K562 (cell line): ENCODE data around the gene CEP44. TPM values are rescaled to one million over a fixed set of nuclear protein-coding genes. Genes with fewer than 3 reads are reported as not detected.

ENCODE experiments used
- BCLAF1 ChIP-seq, 2 experiments: fragments of 450-650 bp in 1 of 2; IDR thresholded peaks; 2 replicates each; pipeline ENCODE4 v1.6.1; 2011 to 2017; ENCODE audit warnings: low read depth in 2 of 2, antibody characterized with exemption in 1 of 2, borderline replicate concordance in 1 of 2, low read length in 1 of 2, mild to moderate bottlenecking in 1 of 2, mixed read lengths in 1 of 2; ENCODE audit not compliant: control insufficient read depth in 1 of 2
- BRD9 ChIP-seq: fragments of 450-650 bp; IDR thresholded peaks from 2 replicates; pipeline ENCODE4 v1.6.1; 2018; ENCODE audit warnings: low read depth; ENCODE audit not compliant: partially characterized antibody
- HMGN3 ChIP-seq: IDR thresholded peaks from 2 replicates; pipeline ENCODE4 v1.6.1; 2011; ENCODE audit warnings: borderline replicate concordance, low read depth, mild to moderate bottlenecking, mixed read lengths, low read length; ENCODE audit not compliant: insufficient read length; ENCODE audit errors: extremely low read depth
- PCBP1 ChIP-seq: fragments of 200-400 bp; formaldehyde crosslinking; IDR thresholded peaks from 2 replicates; pipeline ENCODE4 v1.6.1; 2018; ENCODE audit warnings: mild to moderate bottlenecking, low read depth, low read length; ENCODE audit not compliant: poor library complexity, severe bottlenecking
- PRPF4 ChIP-seq: fragments of 200-400 bp; formaldehyde crosslinking; IDR thresholded peaks from one replicate; pipeline ENCODE4 v1.6.1; 2017; ENCODE audit warnings: low read length, low read depth, mild to moderate bottlenecking; ENCODE audit not compliant: insufficient read depth, poor library complexity, severe bottlenecking
- RREB1 ChIP-seq: fragments of 250-450 bp; sonication (Bioruptor Pico); IDR thresholded peaks from 2 replicates; pipeline ENCODE4 v1.4.0; 2020
- U2AF1 ChIP-seq: fragments of 200-400 bp; formaldehyde crosslinking; optimal IDR thresholded peaks from 2 replicates; pipeline ENCODE3; 2017; ENCODE audit warnings: mild to moderate bottlenecking, low read depth, low read length, moderate library complexity
- ZBTB49 ChIP-seq: sonication (generic); formaldehyde crosslinking; IDR thresholded peaks from 2 replicates; pipeline ENCODE4 v1.8.0; 2022; ENCODE audit warnings: missing genetic modification reagents, mild to moderate bottlenecking, borderline replicate concordance
- ZNF561 ChIP-seq: fragments of 450-650 bp; formaldehyde crosslinking; conservative IDR thresholded peaks from 2 replicates; pipeline ENCODE4 v1.4.0; 2020; ENCODE audit warnings: mild to moderate bottlenecking, moderate library complexity
- ZNF740 ChIP-seq, 3 experiments: fragments of 200-800 bp in 1 of 3; sonication (Bioruptor generic) in 1 of 3; sonication (generic) in 1 of 3; formaldehyde crosslinking in 1 of 3; IDR thresholded peaks; 2 replicates each; pipeline versions ENCODE4 v1.6.1 to v1.8.0; 2016 to 2022; ENCODE audit warnings: mild to moderate bottlenecking in 2 of 3, missing compliant biosample characterization in 2 of 3, missing genetic modification characterization in 2 of 3, missing genetic modification reagents in 1 of 3
- polyA plus RNA-seq, 8 experiments: library from polyadenylated mRNA; depleted of rRNA in 4 of 8; stranded (reverse) in 5 of 8; unstranded in 3 of 8; fragments of >200 nt; fragmentation: Nextera tagmentation in 2 of 8; fragmentation: Illumina TruSeq in 1 of 8; extraction: Ambion mirVana in 2 of 8; extraction: Trizol in 1 of 8; gene quantifications; 2 replicates each; pipeline versions ENCODE4 v1.2.1 to v1.2.3, GENCODE V29; 2011 to 2014; ENCODE audit warnings: inconsistent platforms in 1 of 8, missing spikeins in 1 of 8
- total RNA-seq, 7 experiments: library from RNA; depleted of rRNA in 6 of 7; stranded (reverse); fragments of >200 nt in 6 of 7; fragmentation: Illumina TruSeq in 2 of 7; extraction: Trizol in 2 of 7; gene quantifications; 2 replicates each; pipeline versions ENCODE4 v1.2.1 to v1.2.3, GENCODE V29; 2011 to 2021; ENCODE audit warnings: low replicate concordance in 1 of 7

CEP44 gene
- total and polyA plus RNA-seq, 9 of the 15 experiments (the other 6 are each of a cell fraction or from before 2014, with no cell fraction given), result 19.6 to 45.0 (median 24.4) TPM

GRCh38 chr4:174283507-174284471, at the start of gene CEP44, which contains the start of gene FBXO8 (continued):
- TF ChIP-seq RREB1 (no peak), ZNF561 (CRISPR knock-in tag) (no peak), PRPF4 (no peak), BCLAF1 (IDR thresholded peaks at IDR 0.05; ENCODE audit: borderline replicate concordance in 1 of 2, control insufficient read depth in 1 of 2, low read depth in 2 of 2, low read length in 1 of 2) (no peak), BRD9 (no peak), U2AF1 (no peak), PCBP1 (no peak), HMGN3 (no peak), ZBTB49 (no peak), ZNF740 (CRISPR knock-in tag; IDR thresholded peaks at IDR 0.05) (no peak), ZNF740 (tag; IDR thresholded peaks at IDR 0.05) (no peak)
